ENCODE results near the gene C16orf96.

GRCh38 chr16:4557973-4558372 is 1.8 kb downstream of the C16orf96 start:
- TF ChIP-seq CTCF (IDR thresholded peaks at IDR 0.05; ENCODE audit: low read length) (no peak), EZH2phosphoT487 (IDR thresholded peaks at IDR 0.05; ENCODE audit: low read length) (no peak)

All from MM.1S (cell line).